Upper lobe of left lung (tissue), 6 donors: Measurements from ENCODE around the gene RMND5B. TPM values are rescaled to one million over a fixed set of nuclear protein-coding genes. Genes with fewer than 3 reads are reported as not detected.

ENCODE experiments used
- ATAC-seq, 2 donors: fragments of 200-7000 bp; cut with Tn5 transposase; one replicate each; pipeline ENCODE4 v1.9.1; 2022; ENCODE audit warnings: mild to moderate bottlenecking in 2 of 2, moderate library complexity in 2 of 2; ENCODE audit not compliant: low FRiP score in 2 of 2
- DNase-seq, 2 donors: peaks; one replicate each; pipeline ENCODE4 v3.0.0-alpha.2; 2019 to 2020
- H3K27ac ChIP-seq, 4 donors: fragments of 200-600 bp; sonication (generic); one replicate each; pipeline ENCODE4 v1.5.1; 2016 to 2019
- H3K27me3 ChIP-seq, 4 donors: fragments of 200-600 bp; sonication (generic); one replicate each; pipeline ENCODE4 v1.5.1; 2017 to 2019
- H3K36me3 ChIP-seq, 4 donors: fragments of 200-600 bp; sonication (generic); one replicate each; pipeline ENCODE4 v1.5.1; 2016 to 2019
- H3K4me1 ChIP-seq, 4 donors: fragments of 200-600 bp; sonication (generic); one replicate each; pipeline ENCODE4 v1.5.1; 2018 to 2019
- H3K4me3 ChIP-seq, 4 donors: fragments of 200-600 bp; sonication (generic); one replicate each; pipeline ENCODE4 v1.5.1; 2017 to 2019; ENCODE audit warnings: mild to moderate bottlenecking in 2 of 4, moderate library complexity in 1 of 4
- H3K9me3 ChIP-seq, 4 donors: fragments of 200-600 bp; sonication (generic); one replicate each; pipeline ENCODE4 v1.5.1; 2018 to 2019
- EP300 ChIP-seq, 4 donors: sonication (generic); formaldehyde crosslinking; IDR thresholded peaks; one replicate each; pipeline ENCODE4 v1.5.1; 2017; ENCODE audit warnings: antibody characterized with exemption in 4 of 4, control low read depth in 2 of 4
- POLR2A ChIP-seq, 4 donors: fragments of 450-650 bp; IDR thresholded peaks; one replicate each; pipeline ENCODE4 v1.5.1; 2016 to 2017; ENCODE audit warnings: antibody characterized with exemption in 4 of 4, mild to moderate bottlenecking in 2 of 4
- POLR2AphosphoS5 ChIP-seq, 2 donors: sonication (generic); formaldehyde crosslinking; IDR thresholded peaks; one replicate each; pipeline ENCODE4 v1.5.1; 2017; ENCODE audit warnings: antibody characterized with exemption in 2 of 2
- WGBS, 2 donors: methylation state at CpG; one replicate each; pipeline ENCODE4 v1.1.5; 2017 to 2018; 5-methylcytosine and 5-hydroxymethylcytosine counted together
- total RNA-seq, 6 donors: library from RNA; depleted of rRNA in 4 of 6; stranded (reverse); fragments of >200 nt in 4 of 6; gene quantifications; one replicate each; pipeline versions ENCODE4 v1.1.0 to v1.2.1, GENCODE V29; 2016 to 2021
- TF ChIP-seq, protein P1 (sequence below), 6 experiments: fragments of 450-650 bp in 4 of 6; fragments of 200-600 bp in 2 of 6; sonication (generic) in 2 of 6; IDR thresholded peaks; one replicate each; pipeline ENCODE4 v1.5.1; 2016 to 2019; ENCODE audit warnings: antibody characterized with exemption in 6 of 6
- donor health status: DM: no; HTN: no; CAD: no; lungs with moderate emphysema.
- donor health status: DM: no; HTN: yes; CAD: no; lungs with severe emphysema.

Gene RMND5B
- total RNA-seq, 6 donors from 2014 or later = 36.2 to 70.2 (median 46.0) TPM

- no peak for DNase-seq
- no peaks in the 10 kb centered on the region for H3K9me3 ChIP-seq
- 91 to 94% methylated on average over 7 of the region's 7 CpGs for WGBS, 2 donors
- no peaks in the 10 kb centered on the region for H3K27me3 ChIP-seq
- H3K36me3 ChIP-seq = no peaks in the 10 kb centered on the region
- no peak overlapping the region for H3K4me3 ChIP-seq
- ATAC-seq = no peak
- no peaks in the 10 kb centered on the region for H3K4me1 ChIP-seq
- no peak overlapping the region for H3K27ac ChIP-seq
- TF ChIP-seq POLR2A (IDR thresholded peaks at IDR 0.05) (no peak), EP300 (IDR thresholded peaks at IDR 0.05) (no peak), POLR2AphosphoS5 (IDR thresholded peaks at IDR 0.05) (no peak)
- TF ChIP-seq, protein P1, sequence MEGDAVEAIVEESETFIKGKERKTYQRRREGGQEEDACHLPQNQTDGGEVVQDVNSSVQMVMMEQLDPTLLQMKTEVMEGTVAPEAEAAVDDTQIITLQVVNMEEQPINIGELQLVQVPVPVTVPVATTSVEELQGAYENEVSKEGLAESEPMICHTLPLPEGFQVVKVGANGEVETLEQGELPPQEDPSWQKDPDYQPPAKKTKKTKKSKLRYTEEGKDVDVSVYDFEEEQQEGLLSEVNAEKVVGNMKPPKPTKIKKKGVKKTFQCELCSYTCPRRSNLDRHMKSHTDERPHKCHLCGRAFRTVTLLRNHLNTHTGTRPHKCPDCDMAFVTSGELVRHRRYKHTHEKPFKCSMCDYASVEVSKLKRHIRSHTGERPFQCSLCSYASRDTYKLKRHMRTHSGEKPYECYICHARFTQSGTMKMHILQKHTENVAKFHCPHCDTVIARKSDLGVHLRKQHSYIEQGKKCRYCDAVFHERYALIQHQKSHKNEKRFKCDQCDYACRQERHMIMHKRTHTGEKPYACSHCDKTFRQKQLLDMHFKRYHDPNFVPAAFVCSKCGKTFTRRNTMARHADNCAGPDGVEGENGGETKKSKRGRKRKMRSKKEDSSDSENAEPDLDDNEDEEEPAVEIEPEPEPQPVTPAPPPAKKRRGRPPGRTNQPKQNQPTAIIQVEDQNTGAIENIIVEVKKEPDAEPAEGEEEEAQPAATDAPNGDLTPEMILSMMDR (IDR thresholded peaks at IDR 0.05) = no peak
These were observed 32.1 kb upstream of the RMND5B start for GRCh38 chr5:178098685-178099084.

- Histone ChIP-seq H3K27me3 (no peaks in the 10 kb centered on the region), H3K9me3 (no peaks in the 10 kb centered on the region), H3K27ac (no peak overlapping the region), H3K4me1 (peaks cover 2 to 18% (median 6%) of the 10 kb centered on the region in 4 donors), H3K36me3 (no peaks in the 10 kb centered on the region), H3K4me3 (no peak overlapping the region)
- ATAC-seq (no peak), DNase-seq (no peak)
- WGBS, 2 donors = 86 to 98% methylated on average over 7 to 12 of the region's 12 CpGs
- TF ChIP-seq POLR2AphosphoS5 (IDR thresholded peaks at IDR 0.05) (no peak), EP300 (IDR thresholded peaks at IDR 0.05) (no peak), POLR2A (IDR thresholded peaks at IDR 0.05) (no peak)
- TF ChIP-seq, protein P1 (IDR thresholded peaks at IDR 0.05) = no peak
These were observed 27.2 kb upstream of the RMND5B start for GRCh38 chr5:178103612-178104011.

DNA sequence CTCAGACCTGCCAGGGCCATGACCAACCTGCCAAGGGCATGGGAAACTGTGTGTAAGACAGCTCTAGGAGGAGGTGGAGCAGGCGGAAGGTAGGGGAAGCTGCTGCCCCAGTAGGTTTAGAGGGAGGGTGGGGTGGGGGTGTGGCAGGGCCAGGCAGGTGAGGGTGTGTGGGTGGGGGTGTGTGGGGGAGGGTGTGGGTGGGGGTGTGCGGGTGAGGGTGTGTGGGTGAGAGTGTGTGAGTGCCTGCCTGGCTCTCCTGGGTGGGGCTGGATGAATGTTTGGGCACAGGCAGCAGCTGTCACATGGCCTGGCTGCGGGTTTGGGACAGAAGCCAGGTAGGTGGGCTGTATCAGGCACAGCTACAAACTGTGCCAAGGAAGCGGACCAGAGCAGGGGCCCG is 26.3 kb upstream of the RMND5B start:
- DNase-seq (peak in 1 of 2 donors; percentile 57), ATAC-seq (no peak)
- Histone ChIP-seq H3K27ac (no peak overlapping the region), H3K4me1 (peaks cover 7 to 27% (median 13%) of the 10 kb centered on the region in 4 donors), H3K36me3 (no peaks in the 10 kb centered on the region), H3K9me3 (no peaks in the 10 kb centered on the region), H3K27me3 (no peaks in the 10 kb centered on the region), H3K4me3 (no peak overlapping the region)
- no peak for TF ChIP-seq EP300 (IDR thresholded peaks at IDR 0.05)
- TF ChIP-seq, protein P1 (IDR thresholded peaks at IDR 0.05) = no peak
- TF ChIP-seq POLR2A (IDR thresholded peaks at IDR 0.05) = no peak
- no peak for TF ChIP-seq POLR2AphosphoS5 (IDR thresholded peaks at IDR 0.05)
- WGBS, 2 donors = 40 to 43% methylated on average over 3 to 4 of the region's 5 CpGs

DNA sequence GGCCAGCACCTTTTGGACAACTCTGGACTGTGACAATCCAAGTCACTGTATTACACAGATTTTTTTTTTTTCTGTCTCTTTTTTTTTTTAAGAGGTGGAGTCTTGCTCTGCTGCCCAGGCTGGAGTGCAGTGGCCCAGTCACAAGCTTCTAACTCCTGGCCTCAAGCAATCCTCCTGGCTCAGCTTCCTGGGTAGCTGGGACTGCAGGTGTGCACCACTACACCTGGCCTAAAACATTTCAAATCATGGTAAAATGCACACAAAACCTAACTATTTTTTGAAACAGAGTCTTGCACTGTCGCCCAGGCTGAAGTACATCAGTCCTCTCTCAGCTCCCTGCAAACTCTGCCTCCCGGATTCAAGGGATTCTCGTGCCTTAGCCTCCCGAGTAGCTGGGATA is 24.7 kb upstream of the RMND5B start:
- no peaks in the 10 kb centered on the region for H3K27me3 ChIP-seq
- peaks cover 7 to 28% (median 13%) of the 10 kb centered on the region in 4 donors for H3K4me1 ChIP-seq
- 69% methylated on average over 4 of the region's 4 CpGs for whole genome bisulfite sequencing, 2 donors
- TF ChIP-seq POLR2A (IDR thresholded peaks at IDR 0.05) (no peak), POLR2AphosphoS5 (IDR thresholded peaks at IDR 0.05) (no peak), EP300 (IDR thresholded peaks at IDR 0.05) (no peak)
- TF ChIP-seq, protein P1 (IDR thresholded peaks at IDR 0.05) = no peak
- no peaks in the 10 kb centered on the region for H3K36me3 ChIP-seq
- no peak overlapping the region for H3K4me3 ChIP-seq
- DNase-seq (no peak), ATAC-seq (no peak)
- no peaks in the 10 kb centered on the region for H3K9me3 ChIP-seq
- no peak overlapping the region for H3K27ac ChIP-seq

DNA sequence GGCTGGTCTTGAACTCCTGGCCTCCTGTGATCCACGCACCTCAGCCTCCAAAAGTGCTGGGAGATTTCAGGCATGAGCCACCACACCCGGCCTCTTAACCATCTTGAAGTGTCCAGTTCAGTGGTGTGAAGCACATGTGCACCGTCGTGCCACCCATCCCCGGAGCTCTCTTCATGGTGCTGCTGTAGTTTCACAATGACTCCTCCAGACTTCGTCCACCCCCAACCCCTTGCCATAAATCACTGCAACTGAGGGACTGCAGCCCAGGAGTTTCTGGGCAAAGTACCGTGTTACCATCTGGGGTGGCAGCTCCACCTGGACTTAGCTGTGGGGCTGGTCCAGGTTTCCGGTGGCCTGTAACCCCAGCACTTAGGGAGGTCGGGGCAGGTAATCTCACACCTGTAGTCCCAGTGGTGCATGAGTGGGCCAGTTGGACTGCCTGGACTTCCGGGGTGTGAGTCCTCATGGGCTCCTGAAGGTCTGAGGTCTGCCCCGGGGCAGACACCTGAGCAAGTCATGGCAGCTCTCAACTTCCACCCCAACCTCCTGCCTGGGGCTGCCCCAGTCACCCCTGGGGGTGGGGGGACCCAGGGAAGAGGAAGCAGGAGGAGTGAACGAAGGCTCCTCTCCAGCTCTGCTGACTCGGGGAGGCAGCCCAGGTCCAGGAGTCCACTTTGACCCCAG is 24.1 kb upstream of the RMND5B start:
- Histone ChIP-seq H3K4me3 (no peak overlapping the region), H3K4me1 (peaks cover 7 to 28% (median 13%) of the 10 kb centered on the region in 4 donors), H3K27me3 (no peaks in the 10 kb centered on the region), H3K27ac (no peak overlapping the region), H3K36me3 (no peaks in the 10 kb centered on the region), H3K9me3 (no peaks in the 10 kb centered on the region)
- 75 to 80% methylated on average over 10 to 12 of the region's 13 CpGs for WGBS, 2 donors
- TF ChIP-seq, protein P1 (IDR thresholded peaks at IDR 0.05) = no peak
- no peak for TF ChIP-seq POLR2AphosphoS5 (IDR thresholded peaks at IDR 0.05)
- TF ChIP-seq EP300 (IDR thresholded peaks at IDR 0.05) = no peak
- TF ChIP-seq POLR2A (IDR thresholded peaks at IDR 0.05) = no peak
- ATAC-seq (no peak), DNase-seq (no peak)
